ENCODE data around the gene WNT2.

Gene WNT2

DNA sequence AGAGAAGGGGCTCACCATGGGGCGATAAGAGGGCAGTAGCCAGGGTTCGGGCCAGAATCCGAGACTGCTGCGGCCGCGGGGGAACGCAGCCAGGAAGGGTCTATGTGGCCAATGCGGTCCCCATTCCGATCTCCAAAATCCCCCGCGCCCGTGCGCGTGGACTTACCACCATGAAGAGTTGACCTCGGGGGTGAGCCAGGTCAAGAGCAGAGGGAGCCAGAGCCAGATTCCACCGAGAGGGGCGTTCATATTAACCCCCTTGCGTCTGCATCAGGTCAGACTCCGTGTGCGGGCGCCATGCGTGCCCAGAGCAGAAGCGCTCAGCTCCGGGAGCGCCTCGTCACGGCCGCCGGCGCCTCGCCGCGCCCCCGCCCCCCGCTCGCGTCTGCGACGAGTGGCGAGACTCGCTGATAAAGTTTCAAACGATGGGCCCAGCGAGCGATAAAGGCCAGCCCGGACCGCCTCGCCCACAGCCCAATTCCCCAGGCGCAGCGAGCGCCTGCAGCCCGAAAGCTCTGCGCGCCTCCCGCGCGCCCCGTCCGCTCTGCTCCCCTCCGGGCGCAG lies at the start of gene WNT2:
Gene WNT2, minus strand, starts transcription at position 318 of the 564 bp plus-strand sequence. Its CDS starts 69 bp downstream, at position 249.
- Mint-ChIP-seq H3K27ac (no peak within 1 kb of the TSS), H3K4me3 (no peak within 1 kb of the TSS), H3K36me3 (no peaks in the 10 kb centered on the region), H3K27me3 (peaks cover 65% of the 10 kb centered on the region), H3K9me3 (no peaks in the 10 kb centered on the region), H3K4me1 (peaks cover 2% of the 10 kb centered on the region)
- CTCF ChIA-PET, result no interaction called here
- DNase-seq, result no peak

DNA sequence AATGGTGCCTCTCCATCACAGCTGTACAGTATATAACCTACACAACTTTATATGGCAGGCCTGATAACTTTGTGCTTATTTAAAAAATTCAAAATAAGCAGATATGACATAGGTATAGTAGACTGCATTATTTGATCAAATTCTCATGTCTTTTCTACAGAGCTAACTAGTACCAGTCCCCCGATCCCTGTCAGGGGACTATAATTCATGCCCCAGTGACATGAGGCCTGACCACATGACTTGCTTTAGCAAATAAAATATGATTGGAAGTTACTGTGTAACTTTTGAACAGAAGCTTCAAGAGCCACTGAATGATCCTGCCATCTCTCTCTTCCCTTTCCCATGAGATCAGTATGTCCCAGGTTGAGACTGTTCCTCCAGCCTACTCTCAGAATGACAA lies 49.2 kb upstream of the WNT2 start:
- Mint-ChIP-seq H3K27me3 (no peaks in the 10 kb centered on the region), H3K9me3 (no peaks in the 10 kb centered on the region), H3K4me3 (no peak overlapping the region), H3K27ac (no peak overlapping the region), H3K36me3 (no peaks in the 10 kb centered on the region), H3K4me1 (no peaks in the 10 kb centered on the region)
- DNase-seq, result no peak
- CTCF ChIA-PET, result no interaction called here

DNA sequence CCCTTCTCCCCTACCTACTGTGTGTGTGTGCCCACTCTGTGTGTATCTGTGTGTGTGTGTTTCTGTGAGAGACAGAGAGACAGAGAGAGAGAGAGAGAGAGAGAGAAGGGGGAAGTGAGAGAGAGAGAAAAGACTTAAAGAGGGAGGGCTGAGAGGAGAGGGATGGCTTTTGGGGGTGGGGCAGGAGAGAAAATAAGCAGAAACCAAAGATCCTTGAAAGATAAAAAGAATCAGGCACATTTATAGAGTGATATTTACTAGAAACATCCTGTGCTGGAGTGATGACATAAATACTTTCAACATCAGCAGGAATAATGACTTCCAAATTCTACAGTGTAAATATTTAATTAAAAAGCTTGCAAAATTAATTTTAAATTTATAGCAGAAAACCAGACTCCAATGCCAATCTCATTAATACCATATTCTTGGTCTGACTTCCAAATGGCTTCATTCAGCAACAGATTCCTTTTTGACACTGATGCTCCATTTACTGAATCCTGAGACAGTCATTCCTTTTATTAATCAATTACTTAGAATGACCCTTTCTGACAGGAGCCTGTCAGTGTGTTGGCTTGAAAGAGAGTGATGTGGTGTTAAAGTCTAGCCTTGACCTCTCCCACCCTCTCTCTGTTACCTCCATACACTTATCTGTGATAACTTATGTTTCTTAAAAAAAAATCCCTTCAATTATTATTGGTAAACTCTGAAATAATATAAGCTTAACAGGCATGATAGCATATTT lies 41.7 kb upstream of the WNT2 start:
- CTCF ChIA-PET, result no interaction called here
- no peak for DNase-seq
- Mint-ChIP-seq H3K4me3 (no peak overlapping the region), H3K27me3 (no peaks in the 10 kb centered on the region), H3K27ac (no peak overlapping the region), H3K4me1 (no peaks in the 10 kb centered on the region), H3K9me3 (no peaks in the 10 kb centered on the region), H3K36me3 (no peaks in the 10 kb centered on the region)

DNA sequence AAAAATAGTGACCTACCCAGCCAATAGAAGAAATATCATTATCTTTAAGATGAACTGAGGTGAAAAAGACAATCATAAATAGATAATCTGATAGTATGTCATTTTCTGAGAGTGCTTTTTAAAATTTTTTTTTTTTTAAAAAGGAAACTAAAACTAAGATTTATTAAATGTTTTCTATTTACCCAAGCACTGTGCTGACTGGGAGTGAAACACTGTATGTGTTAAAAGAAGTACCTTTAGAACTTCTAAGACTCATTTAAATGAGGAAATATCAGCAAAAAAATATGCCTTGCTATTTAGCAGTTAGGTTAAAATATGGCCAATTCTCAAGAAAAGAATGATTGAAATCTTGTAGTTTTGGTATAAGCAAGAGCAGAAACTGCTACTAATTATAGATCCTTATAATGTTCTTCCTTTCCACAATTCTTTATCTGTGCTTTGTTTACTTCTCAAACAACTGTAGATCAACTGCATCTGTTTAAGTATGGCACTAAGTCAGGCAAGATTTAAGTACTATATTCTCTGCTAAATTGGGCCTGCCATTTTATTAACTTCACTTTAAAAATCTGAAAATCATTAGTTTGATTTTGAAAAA lies 39.5 kb upstream of the WNT2 start:
- Mint-ChIP-seq H3K27ac (no peak overlapping the region), H3K9me3 (no peaks in the 10 kb centered on the region), H3K27me3 (no peaks in the 10 kb centered on the region), H3K4me3 (no peak overlapping the region), H3K36me3 (no peaks in the 10 kb centered on the region), H3K4me1 (no peaks in the 10 kb centered on the region)
- no peak for DNase-seq
- CTCF ChIA-PET, result no interaction called here

DNA sequence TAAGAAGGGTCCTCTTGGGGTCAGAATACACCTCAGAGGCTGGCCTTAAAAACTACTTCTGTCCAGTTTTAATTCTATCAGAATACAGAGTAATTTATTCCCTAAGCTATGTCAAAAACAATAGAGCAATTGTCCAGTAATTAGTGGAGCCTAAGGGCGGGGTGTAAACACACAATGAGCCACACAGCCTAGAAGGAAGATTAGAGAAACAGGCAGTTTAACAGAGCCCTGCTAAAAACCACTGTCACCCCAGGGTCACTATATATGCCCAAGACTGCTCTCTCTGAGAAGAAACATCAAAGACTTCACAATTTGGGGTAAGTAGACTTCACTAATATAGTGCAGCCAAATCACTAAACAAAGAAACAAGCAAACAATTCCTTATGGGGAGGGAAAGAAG lies 27.2 kb upstream of the WNT2 start:
- no peaks in the 10 kb centered on the region for H3K27me3 Mint-ChIP-seq

DNA sequence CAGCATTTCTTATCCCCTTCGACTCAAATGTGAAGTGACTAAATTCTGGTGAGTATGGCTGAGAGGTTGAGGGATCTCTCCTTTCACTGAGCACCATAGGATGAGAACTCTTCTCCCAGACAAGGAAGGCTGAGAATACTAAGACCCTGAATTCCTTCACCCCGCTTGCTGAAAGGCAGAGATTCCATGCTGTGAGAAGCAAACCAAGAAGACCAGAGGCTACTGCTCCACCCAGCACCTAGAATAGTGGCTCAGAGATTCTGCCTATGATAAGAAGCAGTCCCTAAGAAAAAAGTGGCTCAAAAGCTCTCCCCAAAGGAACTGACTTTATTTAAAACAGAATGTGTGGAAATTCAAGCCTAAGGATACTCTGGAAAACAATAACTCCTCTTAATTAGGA lies 26.7 kb upstream of the WNT2 start:
- CTCF ChIA-PET, result no interaction called here
- no peak overlapping the region for H3K4me3 Mint-ChIP-seq
- no peaks in the 10 kb centered on the region for H3K9me3 Mint-ChIP-seq
- no peak overlapping the region for H3K27ac Mint-ChIP-seq
- no peaks in the 10 kb centered on the region for H3K27me3 Mint-ChIP-seq
- no peaks in the 10 kb centered on the region for H3K4me1 Mint-ChIP-seq
- no peaks in the 10 kb centered on the region for H3K36me3 Mint-ChIP-seq
- DNase-seq, result no peak

More for the DNA sequence above, 27.2 kb upstream of the WNT2 start:
- no peak for DNase-seq
- Mint-ChIP-seq H3K27ac (no peak overlapping the region), H3K4me1 (no peaks in the 10 kb centered on the region), H3K4me3 (no peak overlapping the region), H3K9me3 (no peaks in the 10 kb centered on the region), H3K36me3 (no peaks in the 10 kb centered on the region)
- CTCF ChIA-PET, result no interaction called here

DNA sequence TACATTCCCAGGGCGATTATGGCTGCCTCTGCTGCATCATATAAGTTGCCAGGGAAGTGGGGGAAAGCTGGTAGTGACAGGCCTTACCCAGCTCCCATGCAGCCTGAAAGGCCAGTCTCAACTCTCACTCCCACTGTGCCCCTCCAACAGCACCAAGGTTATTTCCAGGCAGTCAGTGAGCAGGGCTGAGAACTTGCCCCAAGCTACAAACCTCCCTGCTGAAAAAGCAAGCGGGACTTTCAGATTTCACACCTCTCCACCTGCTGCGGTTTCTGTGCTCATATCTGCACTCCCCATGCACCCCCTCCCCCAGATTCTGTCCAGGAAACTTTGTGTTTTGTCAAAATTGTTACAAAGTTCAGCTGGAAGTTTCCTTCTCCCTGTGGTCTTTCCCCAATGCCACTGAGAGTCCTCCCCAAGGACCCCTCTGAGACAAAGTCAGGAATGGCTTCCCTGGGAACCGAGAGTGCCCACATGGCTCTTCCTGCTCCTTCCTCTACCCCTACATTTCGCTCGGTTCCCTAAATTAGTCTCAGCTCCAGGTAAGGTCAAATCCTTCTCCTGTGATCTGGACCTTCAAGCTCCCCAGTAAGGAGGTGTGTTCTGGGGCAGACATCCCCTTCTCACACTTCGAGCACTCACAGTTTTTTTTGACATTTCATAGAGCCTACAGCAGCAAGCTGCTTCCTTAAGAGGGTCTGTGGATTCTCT lies 25.3 kb upstream of the WNT2 start:
- no peak for DNase-seq
- Mint-ChIP-seq H3K36me3 (no peaks in the 10 kb centered on the region), H3K4me1 (no peaks in the 10 kb centered on the region), H3K9me3 (no peaks in the 10 kb centered on the region), H3K27me3 (no peaks in the 10 kb centered on the region), H3K4me3 (no peak overlapping the region), H3K27ac (no peak overlapping the region)
- CTCF ChIA-PET, result no interaction called here

DNA sequence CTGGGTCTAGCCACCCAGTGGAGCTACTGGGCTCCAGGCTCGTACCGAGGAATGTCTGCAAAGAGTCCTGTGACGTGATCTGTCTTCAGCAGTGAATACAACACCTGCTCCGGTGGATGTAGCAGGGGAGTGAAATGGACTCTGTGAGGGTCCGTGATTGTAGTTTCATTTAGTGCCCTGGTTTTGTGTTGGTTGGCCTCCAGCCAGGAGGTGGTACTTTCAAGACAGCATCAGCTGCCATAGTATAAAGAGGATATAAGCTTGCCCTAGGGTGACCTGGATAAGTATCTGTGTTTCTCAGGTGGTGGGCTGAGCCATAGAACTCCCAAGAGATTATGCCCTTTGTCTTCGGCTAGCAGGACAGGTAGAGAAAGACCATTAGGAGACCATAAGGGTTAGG lies 24.6 kb upstream of the WNT2 start:
- H3K36me3 Mint-ChIP-seq, result no peaks in the 10 kb centered on the region
- CTCF ChIA-PET, result no interaction called here
- no peaks in the 10 kb centered on the region for H3K9me3 Mint-ChIP-seq
- DNase-seq, result no peak
- H3K4me3 Mint-ChIP-seq, result no peak overlapping the region
- no peaks in the 10 kb centered on the region for H3K4me1 Mint-ChIP-seq
- no peaks in the 10 kb centered on the region for H3K27me3 Mint-ChIP-seq
- H3K27ac Mint-ChIP-seq, result no peak overlapping the region

DNA sequence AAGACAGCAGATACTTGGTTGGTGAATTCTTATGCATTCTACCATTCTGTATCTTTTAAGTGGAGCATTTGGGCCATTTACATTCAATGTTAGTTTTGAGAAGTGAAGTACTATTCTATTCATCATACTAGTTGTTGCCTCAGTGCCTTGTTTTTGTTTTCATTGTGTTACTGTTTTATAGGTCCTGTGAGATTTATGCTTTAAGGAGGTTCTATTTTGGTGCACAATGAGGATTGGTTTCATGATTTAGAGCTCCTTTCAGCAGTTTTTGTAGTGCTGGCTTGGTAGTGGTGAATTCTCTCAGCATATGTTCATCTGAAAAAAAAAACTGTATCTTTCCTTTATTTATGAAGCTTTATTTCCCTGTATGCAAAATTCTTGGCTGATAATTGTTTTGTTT lies 23.3 kb upstream of the WNT2 start:
- no peak overlapping the region for H3K27ac Mint-ChIP-seq
- no peak overlapping the region for H3K4me3 Mint-ChIP-seq
- no peaks in the 10 kb centered on the region for H3K36me3 Mint-ChIP-seq
- no peaks in the 10 kb centered on the region for H3K9me3 Mint-ChIP-seq
- no peak for DNase-seq
- H3K27me3 Mint-ChIP-seq, result no peaks in the 10 kb centered on the region
- no peaks in the 10 kb centered on the region for H3K4me1 Mint-ChIP-seq
- CTCF ChIA-PET, result no interaction called here

DNA sequence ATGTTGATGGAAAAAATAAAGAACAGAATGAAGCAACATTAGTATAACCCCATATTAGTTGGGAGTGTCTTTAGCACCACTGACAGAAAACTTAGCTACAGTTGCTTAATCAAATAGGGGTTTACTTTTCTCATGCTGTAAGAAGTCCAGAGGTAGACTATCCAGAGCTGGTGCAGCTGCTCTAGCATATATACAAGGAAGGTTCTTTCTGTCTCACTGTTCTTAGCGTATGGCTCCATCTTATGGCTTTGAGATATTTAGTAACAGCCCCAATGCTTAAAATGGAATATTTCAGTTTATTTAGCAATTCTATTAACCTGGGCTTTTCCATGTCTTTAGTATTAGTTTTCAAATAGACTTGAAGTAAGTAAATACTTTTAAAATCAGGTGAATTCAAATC lies 15.2 kb upstream of the WNT2 start:
- H3K9me3 Mint-ChIP-seq, result no peaks in the 10 kb centered on the region
- no peaks in the 10 kb centered on the region for H3K36me3 Mint-ChIP-seq
- CTCF ChIA-PET, result no interaction called here
- H3K4me1 Mint-ChIP-seq, result no peaks in the 10 kb centered on the region
- DNase-seq, result no peak
- no peaks in the 10 kb centered on the region for H3K27me3 Mint-ChIP-seq
- H3K4me3 Mint-ChIP-seq, result no peak overlapping the region
- no peak overlapping the region for H3K27ac Mint-ChIP-seq

DNA sequence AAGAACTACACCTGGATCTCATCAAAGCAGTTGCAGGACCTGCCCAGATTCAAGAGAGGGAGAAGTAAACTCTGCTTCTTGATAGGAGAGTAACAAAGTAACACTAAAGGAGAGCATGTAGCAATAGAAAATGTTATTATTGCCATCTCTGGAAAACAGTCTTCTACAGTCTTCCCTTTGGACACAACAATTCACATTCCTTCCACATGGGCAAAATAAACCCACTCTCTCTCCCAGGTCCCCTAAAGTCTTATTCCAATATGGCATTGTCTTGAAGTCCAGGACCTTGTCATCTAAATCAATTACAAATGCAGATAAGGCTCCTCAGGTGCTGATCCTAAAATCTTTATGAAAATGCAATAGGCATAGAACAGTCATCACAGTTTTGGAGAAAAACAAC lies 10.3 kb upstream of the WNT2 start:
- CTCF ChIA-PET, result no interaction called here
- Mint-ChIP-seq H3K4me1 (no peaks in the 10 kb centered on the region), H3K36me3 (no peaks in the 10 kb centered on the region), H3K9me3 (no peaks in the 10 kb centered on the region), H3K27me3 (no peaks in the 10 kb centered on the region), H3K4me3 (no peak overlapping the region), H3K27ac (no peak overlapping the region)
- DNase-seq, result no peak

DNA sequence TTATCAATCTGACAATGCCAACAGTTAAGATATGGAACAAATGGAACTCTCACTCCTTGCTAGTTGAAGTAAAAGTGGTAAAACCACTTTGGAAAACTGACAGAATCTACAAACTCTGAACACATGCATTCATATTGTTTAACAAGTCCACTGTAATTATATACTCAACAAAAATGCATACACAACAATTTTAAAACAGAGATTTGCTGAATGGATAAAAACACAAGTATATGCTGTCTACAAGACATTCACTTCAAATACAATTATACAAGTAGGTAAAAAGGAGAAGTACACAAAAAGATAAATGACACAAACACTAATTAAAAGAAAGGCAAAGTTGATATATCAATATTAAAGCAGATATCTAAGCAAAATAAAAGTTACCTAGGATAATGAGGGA lies 9.2 kb upstream of the WNT2 start:
- Mint-ChIP-seq H3K4me3 (no peak overlapping the region), H3K4me1 (no peaks in the 10 kb centered on the region), H3K27me3 (no peaks in the 10 kb centered on the region), H3K27ac (no peak overlapping the region), H3K9me3 (no peaks in the 10 kb centered on the region), H3K36me3 (no peaks in the 10 kb centered on the region)
- no peak for DNase-seq
- CTCF ChIA-PET, result no interaction called here

DNA sequence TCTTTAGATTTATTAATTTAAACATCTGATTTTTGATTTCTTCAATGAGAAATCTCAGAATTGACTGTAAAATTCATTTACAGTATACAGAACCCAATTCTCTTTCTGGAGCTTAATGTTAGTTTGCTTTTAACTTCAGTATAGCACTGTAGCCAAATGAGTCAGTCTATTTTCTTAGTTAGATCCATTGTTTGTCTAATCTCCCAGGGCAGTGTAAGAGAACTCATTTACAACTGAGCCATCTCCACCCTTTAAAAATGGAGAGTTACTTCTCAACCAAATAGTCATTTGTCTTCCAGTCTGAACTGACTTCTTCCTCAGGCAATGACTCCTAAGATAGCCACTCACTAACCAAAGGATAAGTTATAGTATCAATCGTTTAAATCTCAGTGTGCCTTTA lies 3.0 kb upstream of the WNT2 start:
- CTCF ChIA-PET, result no interaction called here

DNA sequence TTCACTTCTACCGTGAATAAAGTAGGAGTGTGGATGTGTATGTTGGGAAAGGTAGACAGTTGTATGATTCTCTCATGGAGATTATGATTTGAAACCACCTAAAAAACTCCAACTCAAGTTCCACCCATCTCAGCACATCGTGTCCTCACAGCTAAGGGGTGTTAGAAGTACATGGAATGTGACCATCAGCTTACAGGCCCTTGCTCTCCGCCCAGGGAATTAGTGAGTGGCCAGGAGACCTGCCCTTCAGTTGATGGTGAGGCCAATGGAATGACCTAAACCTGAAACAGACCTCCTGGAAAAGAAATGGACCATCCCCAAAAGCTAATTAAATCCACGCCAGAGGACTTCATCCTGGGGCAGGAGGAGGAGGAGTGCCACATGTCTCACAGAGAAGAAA lies 2.1 kb upstream of the WNT2 start:
- Mint-ChIP-seq H3K9me3 (no peaks in the 10 kb centered on the region), H3K4me1 (peaks cover 2% of the 10 kb centered on the region), H3K4me3 (no peak overlapping the region), H3K27me3 (peaks cover 59% of the 10 kb centered on the region), H3K36me3 (no peaks in the 10 kb centered on the region), H3K27ac (no peak overlapping the region)
- CTCF ChIA-PET, result no interaction called here
- DNase-seq, result no peak

More for the DNA sequence above, 3.0 kb upstream of the WNT2 start:
- Mint-ChIP-seq H3K27me3 (peaks cover 50% of the 10 kb centered on the region), H3K27ac (no peak overlapping the region), H3K9me3 (no peaks in the 10 kb centered on the region), H3K4me1 (peaks cover 2% of the 10 kb centered on the region), H3K36me3 (no peaks in the 10 kb centered on the region), H3K4me3 (no peak overlapping the region)
- no peak for DNase-seq
